GM21515 (cell line): ENCODE results near the gene CNTN4.

ENCODE experiments used
- ATAC-seq: cut with Tn5 transposase; IDR thresholded peaks from one replicate; pipeline ENCODE4 v1.9.1; 2021; ENCODE audit not compliant: unreplicated experiment

The CNTN4 gene

GRCh38 chr3:3013317-3014052 is 914.8 kb downstream of the CNTN4 start:
- ATAC-seq, result no peak

- peak; percentile 84 for ATAC-seq
These were observed 916.8 kb downstream of the CNTN4 start for GRCh38 chr3:3015185-3016089.

GRCh38 chr3:3016226-3016625 is 917.6 kb downstream of the CNTN4 start:
- no peak for ATAC-seq

GRCh38 chr3:3020209-3020608 is 921.5 kb downstream of the CNTN4 start:
- ATAC-seq, result no peak

- no peak for ATAC-seq
These were observed 924.6 kb downstream of the CNTN4 start for GRCh38 chr3:3023111-3023745.

- ATAC-seq, result peak; percentile 95
These were observed 929.4 kb downstream of the CNTN4 start for GRCh38 chr3:3027976-3028567.

- ATAC-seq, result no peak
These were observed 932.7 kb downstream of the CNTN4 start for GRCh38 chr3:3031326-3031725.

- no peak for ATAC-seq
These were observed 938.5 kb downstream of the CNTN4 start for GRCh38 chr3:3037156-3037555.

GRCh38 chr3:3038201-3038991 is 939.7 kb downstream of the CNTN4 start:
- ATAC-seq, result no peak

GRCh38 chr3:3053974-3054373 is 955.3 kb downstream of the CNTN4 start:
- ATAC-seq, result no peak

- no peak for ATAC-seq
These were observed 961.0 kb downstream of the CNTN4 start for GRCh38 chr3:3059645-3060044.

- ATAC-seq, result no peak
These were observed 965.6 kb downstream of the CNTN4 start for GRCh38 chr3:3064297-3064696.

GRCh38 chr3:3065876-3066275 is 967.2 kb downstream of the CNTN4 start:
- no peak for ATAC-seq

- no peak for ATAC-seq
These were observed 967.7 kb downstream of the CNTN4 start for GRCh38 chr3:3066378-3066777.

GRCh38 chr3:3066910-3067309 is 968.2 kb downstream of the CNTN4 start:
- no peak for ATAC-seq

GRCh38 chr3:3068358-3068881 is 969.8 kb downstream of the CNTN4 start:
- ATAC-seq, result no peak

GRCh38 chr3:3069723-3070122 is 971.1 kb downstream of the CNTN4 start:
- ATAC-seq, result no peak

- ATAC-seq, result no peak
These were observed 972.5 kb downstream of the CNTN4 start for GRCh38 chr3:3071136-3071535.

- peak; percentile 72 for ATAC-seq
These were observed 976.0 kb downstream of the CNTN4 start for GRCh38 chr3:3074551-3075257.

- ATAC-seq, result no peak
These were observed 981.6 kb downstream of the CNTN4 start for GRCh38 chr3:3080309-3080708.
